ENCODE data around the gene NOSTRIN.

- TF ChIP-seq CTCF (IDR thresholded peaks at IDR 0.05) = no peak
- no peak for TF ChIP-seq EP300 (IDR thresholded peaks at IDR 0.05)
- TF ChIP-seq POLR2A (IDR thresholded peaks at IDR 0.05) = no peak
Measured at GRCh38 chr2:168894720-168895119, 92.3 kb downstream of the NOSTRIN start.

All from gastroesophageal sphincter (tissue), 3 donors.